SU-DHL-6 (cell line): ENCODE data around the gene TMPRSS4.

ENCODE experiments used
- H2AFZ ChIP-seq: fragments of 200-600 bp; sonication (generic); 2 replicates; pipeline ENCODE4 v1.6.1; 2014; ENCODE audit warnings: low read depth, mild to moderate bottlenecking, moderate library complexity, mixed read lengths, antibody characterized with exemption, low read length; ENCODE audit not compliant: severe bottlenecking
- H3F3A ChIP-seq: fragments of 200-600 bp; shearing (Covaris generic); 2 replicates; pipeline ENCODE4 v1.6.0; 2016; ENCODE audit warnings: antibody characterized with exemption, mild to moderate bottlenecking; ENCODE audit not compliant: insufficient read depth
- H3K27ac ChIP-seq: fragments of 200-600 bp; sonication (generic); 2 replicates; pipeline ENCODE4 v1.5.1; 2016; ENCODE audit warnings: low read depth, mild to moderate bottlenecking, low read length, moderate library complexity, mixed read lengths
- H3K27me3 ChIP-seq: fragments of 200-600 bp; sonication (generic), shearing (Covaris generic); 2 replicates; pipeline ENCODE4 v1.6.0; 2014; ENCODE audit warnings: mild to moderate bottlenecking, low read length
- H3K36me3 ChIP-seq: fragments of 200-600 bp; sonication (generic); 2 replicates; pipeline ENCODE4 v1.6.1; 2014; ENCODE audit warnings: mild to moderate bottlenecking, low read length, mixed read lengths
- H3K4me2 ChIP-seq: fragments of 300-600, 200-600 bp; shearing (Covaris generic), sonication (generic); 2 replicates; pipeline ENCODE4 v1.6.0; 2014; ENCODE audit warnings: low read length, low read depth, mild to moderate bottlenecking; ENCODE audit not compliant: poor library complexity, severe bottlenecking
- H3K4me3 ChIP-seq: fragments of 200-600 bp; sonication (generic); 2 replicates; pipeline ENCODE4 v1.5.1; 2014; ENCODE audit warnings: antibody characterized with exemption, low read length, mild to moderate bottlenecking, mixed read lengths; ENCODE audit not compliant: insufficient read depth, poor library complexity, severe bottlenecking
- H3K79me2 ChIP-seq: fragments of 200-600 bp; sonication (generic); 2 replicates; pipeline ENCODE4 v1.6.1; 2014; ENCODE audit warnings: mild to moderate bottlenecking, low read length, moderate library complexity; ENCODE audit not compliant: insufficient read depth
- H3K9ac ChIP-seq: fragments of 200-600 bp; sonication (generic); 2 replicates; pipeline ENCODE4 v1.7.0; 2014; ENCODE audit warnings: mild to moderate bottlenecking, low read length
- H3K9me2 ChIP-seq: fragments of 200-600 bp; sonication (generic); replicated peaks from 2 replicates; pipeline ENCODE4 v1.6.1; 2014; ENCODE audit warnings: low read length; ENCODE audit not compliant: insufficient read depth
- H3K9me3 ChIP-seq: fragments of 200-600 bp; sonication (generic); 2 replicates; pipeline ENCODE4 v1.6.1; 2014; ENCODE audit warnings: low read length, mixed read lengths; ENCODE audit not compliant: insufficient read depth
- H4K20me1 ChIP-seq: fragments of 200-600 bp; sonication (generic); 2 replicates; pipeline ENCODE4 v1.6.1; 2014; ENCODE audit warnings: low read depth, mild to moderate bottlenecking, antibody characterized with exemption, low read length, moderate library complexity, mixed read lengths
- EZH2phosphoT487 ChIP-seq: fragments of 200-600 bp; sonication (generic), shearing (Covaris generic); conservative IDR thresholded peaks from 2 replicates; pipeline ENCODE4 v1.6.1; 2018; ENCODE audit warnings: mild to moderate bottlenecking, antibody characterized with exemption, low read length, moderate library complexity, mixed read lengths
- TF ChIP-seq, protein P1 (sequence below): fragments of 200-600 bp; sonication (generic); IDR thresholded peaks from one replicate; pipeline ENCODE4 v1.5.1; 2017; ENCODE audit warnings: antibody characterized with exemption, mild to moderate bottlenecking, low read length, moderate library complexity; ENCODE audit not compliant: insufficient read depth, poor library complexity, severe bottlenecking

TMPRSS4 gene

DNA sequence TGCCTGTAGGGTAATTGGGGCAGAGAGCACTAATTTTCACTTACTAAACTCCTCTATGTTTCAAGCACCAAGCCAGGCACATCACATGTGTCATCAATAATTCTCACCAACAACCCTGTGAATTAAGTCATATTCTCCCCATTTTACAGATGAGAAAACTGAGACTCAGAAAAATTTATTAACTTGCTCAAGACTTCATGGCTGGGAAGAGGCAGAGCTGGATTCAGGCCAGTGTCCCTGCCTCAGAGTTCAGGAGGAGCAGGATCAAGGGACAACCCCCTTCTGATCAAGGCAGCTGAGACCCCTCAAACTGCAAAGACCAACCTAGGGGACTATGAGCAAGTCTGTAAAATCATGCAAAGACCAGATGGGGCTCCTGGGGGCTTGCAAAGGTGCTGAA lies 7.8 kb downstream of the TMPRSS4 start:
- Histone ChIP-seq H3K4me2 (no peak overlapping the region), H3K4me3 (no peak overlapping the region), H3K79me2 (no peaks in the 10 kb centered on the region), H3K9me3 (peaks cover 16% of the 10 kb centered on the region; the same call in 1 of the 2 replicates), H2AFZ (no peak overlapping the region), H3K27ac (no peak overlapping the region), H3K27me3 (no peaks in the 10 kb centered on the region), H3K9ac (no peak overlapping the region), H3K9me2 (no peaks in the 10 kb centered on the region), H3K36me3 (no peaks in the 10 kb centered on the region), H3F3A (no peaks in the 10 kb centered on the region), H4K20me1 (no peaks in the 10 kb centered on the region)
- TF ChIP-seq, protein P1, sequence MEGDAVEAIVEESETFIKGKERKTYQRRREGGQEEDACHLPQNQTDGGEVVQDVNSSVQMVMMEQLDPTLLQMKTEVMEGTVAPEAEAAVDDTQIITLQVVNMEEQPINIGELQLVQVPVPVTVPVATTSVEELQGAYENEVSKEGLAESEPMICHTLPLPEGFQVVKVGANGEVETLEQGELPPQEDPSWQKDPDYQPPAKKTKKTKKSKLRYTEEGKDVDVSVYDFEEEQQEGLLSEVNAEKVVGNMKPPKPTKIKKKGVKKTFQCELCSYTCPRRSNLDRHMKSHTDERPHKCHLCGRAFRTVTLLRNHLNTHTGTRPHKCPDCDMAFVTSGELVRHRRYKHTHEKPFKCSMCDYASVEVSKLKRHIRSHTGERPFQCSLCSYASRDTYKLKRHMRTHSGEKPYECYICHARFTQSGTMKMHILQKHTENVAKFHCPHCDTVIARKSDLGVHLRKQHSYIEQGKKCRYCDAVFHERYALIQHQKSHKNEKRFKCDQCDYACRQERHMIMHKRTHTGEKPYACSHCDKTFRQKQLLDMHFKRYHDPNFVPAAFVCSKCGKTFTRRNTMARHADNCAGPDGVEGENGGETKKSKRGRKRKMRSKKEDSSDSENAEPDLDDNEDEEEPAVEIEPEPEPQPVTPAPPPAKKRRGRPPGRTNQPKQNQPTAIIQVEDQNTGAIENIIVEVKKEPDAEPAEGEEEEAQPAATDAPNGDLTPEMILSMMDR: no peak
- no peak for TF ChIP-seq EZH2phosphoT487

DNA sequence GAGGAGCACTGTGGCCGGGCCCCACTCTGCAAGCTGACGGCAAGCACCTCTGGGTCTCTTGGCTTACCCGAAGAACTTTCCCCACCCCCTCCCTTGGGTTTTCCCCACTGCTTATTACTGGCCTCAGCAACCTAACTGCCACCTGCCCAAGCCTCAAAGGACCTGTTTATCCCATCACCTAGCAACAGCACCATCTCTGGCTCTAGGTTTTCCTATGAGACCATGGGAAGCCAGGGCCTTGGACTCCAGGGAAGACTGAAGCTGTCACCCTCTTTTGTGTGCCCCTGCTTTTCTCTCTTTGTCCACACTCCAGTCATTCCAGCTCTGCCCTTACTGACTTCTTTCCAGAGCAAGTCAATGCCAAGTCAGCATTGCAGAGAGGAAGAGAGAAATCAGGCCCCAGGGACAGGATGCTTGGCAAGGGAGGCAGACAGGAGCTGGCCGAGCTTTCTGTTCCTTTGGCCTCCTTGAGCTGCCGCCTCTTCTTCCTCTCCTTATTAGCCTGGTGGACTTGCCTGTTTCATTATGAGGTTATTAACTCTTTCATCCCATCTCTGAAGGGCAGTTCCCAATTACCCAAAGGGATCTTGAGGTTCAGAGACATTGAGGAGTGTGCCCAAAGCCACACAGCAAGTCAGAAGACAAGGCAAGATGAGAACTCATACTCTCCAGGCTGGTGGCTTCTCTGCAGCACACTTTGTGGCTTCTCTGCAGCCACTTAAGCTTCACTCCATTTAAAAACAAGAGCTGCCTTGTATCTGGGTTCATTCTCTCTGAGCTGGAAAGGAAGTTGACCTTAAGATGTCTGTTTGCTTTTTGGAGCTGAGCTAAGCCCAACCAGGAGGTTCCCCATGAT lies 10.3 kb downstream of the TMPRSS4 start, which contains the start of gene SMIM35:
Gene SMIM35 (minus strand): TSS at position 51 of the 856 bp plus-strand sequence. CDS start 206 bp downstream, outside the sequence.
- Histone ChIP-seq H3K79me2 (no peaks in the 10 kb centered on the region), H3K27ac (no peak within 1 kb of the TSS), H3K9me2 (no peaks in the 10 kb centered on the region), H3K36me3 (no peaks in the 10 kb centered on the region), H4K20me1 (no peaks in the 10 kb centered on the region), H2AFZ (no peak within 1 kb of the TSS), H3F3A (no peaks in the 10 kb centered on the region), H3K9ac (no peak within 1 kb of the TSS), H3K27me3 (no peaks in the 10 kb centered on the region), H3K4me2 (no peak within 1 kb of the TSS), H3K9me3 (peaks cover 16% of the 10 kb centered on the region; the same call in 1 of the 2 replicates), H3K4me3 (no peak within 1 kb of the TSS)
- TF ChIP-seq, protein P1: no peak
- no peak for TF ChIP-seq EZH2phosphoT487

DNA sequence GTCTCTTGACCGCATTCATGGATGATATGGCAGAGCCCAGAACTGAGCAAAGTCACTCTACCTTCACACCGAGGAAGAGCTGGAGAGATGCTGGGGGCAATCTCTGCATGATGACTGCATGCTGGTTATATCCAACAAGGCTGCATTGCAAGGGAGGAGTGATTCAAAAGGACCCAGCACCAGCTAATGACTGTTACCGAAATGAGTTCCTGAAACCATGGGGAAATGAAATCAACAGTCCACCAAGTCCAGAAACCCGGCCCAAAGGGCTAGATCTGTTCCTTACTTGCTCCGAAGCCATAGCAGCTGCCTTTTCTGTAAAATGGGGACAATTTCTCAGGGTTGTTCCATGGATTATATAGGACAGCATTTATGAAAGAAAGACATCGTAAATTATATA lies 11.1 kb downstream of the TMPRSS4 start:
- Histone ChIP-seq H3K9me2 (no peaks in the 10 kb centered on the region), H3K4me3 (no peak overlapping the region), H3K9ac (no peak overlapping the region), H3K9me3 (peaks cover 16% of the 10 kb centered on the region; the same call in 1 of the 2 replicates), H3K36me3 (no peaks in the 10 kb centered on the region), H3K27ac (no peak overlapping the region), H3K4me2 (no peak overlapping the region), H2AFZ (no peak overlapping the region), H3F3A (no peaks in the 10 kb centered on the region), H4K20me1 (no peaks in the 10 kb centered on the region), H3K27me3 (no peaks in the 10 kb centered on the region), H3K79me2 (no peaks in the 10 kb centered on the region)
- TF ChIP-seq, protein P1: no peak
